ENCODE measurements around the gene KRT36. TPM values are rescaled to one million over a fixed set of nuclear protein-coding genes. Genes with fewer than 3 reads are reported as not detected.

The KRT36 gene
- total and polyA plus RNA-seq, 2 donors (not counting 3 experiments of a cell fraction or from before 2014, with no cell fraction given) = 0.04 TPM; not detected in 1

GRCh38 chr17:41467561-41467960 is 22.1 kb downstream of the KRT36 start:
- H3K79me2 ChIP-seq (ENCODE audit: control insufficient read depth, insufficient read depth, low read length) = no peaks in the 10 kb centered on the region
- no peak overlapping the region for H2AFZ ChIP-seq (ENCODE audit: low read depth, low read length)
- H3K36me3 ChIP-seq (ENCODE audit: control insufficient read depth in 2 of 2, extremely low read depth in 1 of 2, insufficient read depth in 2 of 2, low read length in 2 of 2) = no peaks in the 10 kb centered on the region
- intact Hi-C loops (cut with micrococcal nuclease) (no loop called here), dilution Hi-C loops (cut with MboI; ENCODE audit: extremely low pct_ligation_motif_present, low sequenced_read_pairs) (no loop called here)
- BruUV-seq (replicated peaks) = no TSS peak
- no peaks in the 10 kb centered on the region for H3K4me1 ChIP-seq (ENCODE audit: control insufficient read depth, extremely low read depth, insufficient read depth, low read length)
- no peak overlapping the region for H3K4me2 ChIP-seq (ENCODE audit: insufficient read depth, low read length)
- no peak overlapping the region for H3K9ac ChIP-seq (replicated peaks; ENCODE audit: extremely low read depth, insufficient read depth, low read length)
- POLR2A ChIA-PET = no interaction called here
- FAIRE-seq = no peak
- CTCF ChIA-PET = interaction anchor here (1.0 kb wide), 1 partner anchor 12 kb away, joined by 3 read pairs; no protein-coding TSS in a partner anchor
- TF ChIP-seq FOS (IDR thresholded peaks at IDR 0.05; ENCODE audit: borderline replicate concordance, insufficient read depth, low read length) (no peak), EZH2 (IDR thresholded peaks at IDR 0.05; ENCODE audit: borderline replicate concordance, low read depth, low read length, severe bottlenecking) (no peak), GATA2 (IDR thresholded peaks at IDR 0.05; ENCODE audit: insufficient read depth, insufficient read length, low read depth, low read length) (no peak), JUN (IDR thresholded peaks at IDR 0.05; ENCODE audit: borderline replicate concordance, insufficient read depth, insufficient read length, low read depth) (no peak), MYC (IDR thresholded peaks at IDR 0.05; ENCODE audit: low read depth, low read length) (no peak), CTCF (IDR thresholded peaks at IDR 0.05; ENCODE audit: extremely low read depth in 1 of 2, insufficient read depth in 1 of 2, low read depth in 1 of 2, low read length in 2 of 2) (no peak), POLR2AphosphoS5 (IDR thresholded peaks at IDR 0.05; ENCODE audit: insufficient read depth, low read depth, low read length) (no peak), POLR2A (IDR thresholded peaks at IDR 0.05; ENCODE audit: low read depth, low read length) (no peak), MAX (IDR thresholded peaks at IDR 0.05; ENCODE audit: insufficient read depth, insufficient read length) (no peak)
- no peaks in the 10 kb centered on the region for H3K9me3 ChIP-seq (replicated peaks; ENCODE audit: control insufficient read depth, insufficient read depth, low read length)
- no peak overlapping the region for H3K27ac ChIP-seq (ENCODE audit: insufficient read depth, low read depth, low read length)
- H3K4me3 ChIP-seq (replicated peaks in 1 of 3; ENCODE audit: insufficient read depth in 1 of 3, low read depth in 1 of 3, low read length in 3 of 3) = no peak overlapping the region
- peaks cover 3 to 9% of the 10 kb centered on the region in 2 experiments for H3K27me3 ChIP-seq (ENCODE audit: control insufficient read depth in 2 of 2, insufficient read depth in 2 of 2, low read length in 2 of 2)
- DNase-seq (ENCODE audit: low read depth, low spot score) = no peak
- no peaks in the 10 kb centered on the region for H3K9me1 ChIP-seq (replicated peaks; ENCODE audit: control insufficient read depth, extremely low read depth, insufficient read depth, low read length)
- no peaks in the 10 kb centered on the region for H4K20me1 ChIP-seq (replicated peaks; ENCODE audit: control insufficient read depth, extremely low read depth, insufficient read depth, low read length)

Data from endothelial cell of umbilical vein (primary cell).